NCI-H510A (cell line): Measurements from ENCODE around the gene HRG.
"Not testable (repeated sequence)": the region's sequence is repeated elsewhere in the genome, so short reads cannot be mapped to it uniquely, and the experiment has no call there.

Experiments
- DNase-seq: peaks from one replicate; lab custom pipeline; 2025; lab: John Stamatoyannopoulos, UW

The HRG gene

DNA sequence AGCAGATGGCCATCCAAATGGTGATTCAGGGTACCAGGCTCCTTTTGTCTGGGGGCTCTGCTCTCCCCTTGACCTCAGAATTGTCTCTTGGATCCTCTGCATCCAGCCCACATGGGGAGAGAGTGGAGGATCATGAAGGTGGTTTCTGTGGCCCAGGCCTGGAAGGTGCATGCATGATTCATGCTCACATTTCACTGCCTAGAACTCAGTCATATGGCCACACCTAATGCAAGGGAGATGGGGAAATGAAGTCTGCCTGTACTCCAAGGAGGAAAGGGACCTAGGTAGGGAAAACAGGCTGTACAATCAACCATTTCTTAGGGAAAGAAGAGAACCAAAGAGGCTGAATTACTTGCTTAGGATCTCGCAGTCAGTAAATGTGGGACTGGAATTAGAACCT is 15.1 kb downstream of the HRG start:
- DNase-seq: no peak

- DNase-seq: no peak
These were observed 17.0 kb downstream of the HRG start for GRCh38 chr3:186682812-186683211.

DNA sequence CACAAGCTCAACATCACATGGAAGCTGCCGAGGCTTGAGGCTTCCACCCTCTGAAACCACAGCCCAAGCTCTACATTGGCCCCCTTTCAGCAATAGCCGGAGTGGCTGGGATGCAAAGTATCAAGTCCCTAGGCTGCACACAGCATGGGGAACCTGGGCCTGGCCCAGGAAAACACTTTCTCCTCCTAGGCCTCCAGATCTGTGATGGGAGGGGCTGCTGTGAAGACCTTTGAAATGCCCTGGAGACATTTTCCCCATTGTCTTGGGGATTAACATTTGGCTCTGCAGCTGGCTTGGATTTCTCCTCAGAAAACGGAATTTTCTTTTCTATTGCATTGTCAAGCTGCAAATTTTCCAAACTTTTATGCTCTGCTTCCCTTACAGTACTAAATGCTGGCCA is 18.2 kb downstream of the HRG start:
- no peak for DNase-seq

DNA sequence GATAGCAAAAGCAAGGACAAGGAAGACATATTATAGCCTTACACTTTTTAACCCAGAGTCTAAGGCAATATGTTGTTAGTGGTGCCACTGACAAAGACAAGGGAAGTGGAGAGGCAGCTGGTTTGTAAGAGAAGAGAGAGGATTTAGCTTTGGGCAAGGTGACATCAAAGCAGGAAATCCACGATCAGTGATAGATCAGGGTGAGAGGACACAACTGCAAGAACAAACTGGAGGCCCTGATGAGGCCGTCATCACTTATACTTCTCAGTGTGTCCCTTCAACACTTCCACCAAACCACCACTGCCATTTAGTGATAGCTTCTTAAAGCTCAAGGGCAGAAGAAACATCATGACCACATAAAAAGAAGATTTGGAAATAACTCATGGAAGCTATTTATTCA is 20.7 kb downstream of the HRG start:
- not testable (repeated sequence) for DNase-seq

DNA sequence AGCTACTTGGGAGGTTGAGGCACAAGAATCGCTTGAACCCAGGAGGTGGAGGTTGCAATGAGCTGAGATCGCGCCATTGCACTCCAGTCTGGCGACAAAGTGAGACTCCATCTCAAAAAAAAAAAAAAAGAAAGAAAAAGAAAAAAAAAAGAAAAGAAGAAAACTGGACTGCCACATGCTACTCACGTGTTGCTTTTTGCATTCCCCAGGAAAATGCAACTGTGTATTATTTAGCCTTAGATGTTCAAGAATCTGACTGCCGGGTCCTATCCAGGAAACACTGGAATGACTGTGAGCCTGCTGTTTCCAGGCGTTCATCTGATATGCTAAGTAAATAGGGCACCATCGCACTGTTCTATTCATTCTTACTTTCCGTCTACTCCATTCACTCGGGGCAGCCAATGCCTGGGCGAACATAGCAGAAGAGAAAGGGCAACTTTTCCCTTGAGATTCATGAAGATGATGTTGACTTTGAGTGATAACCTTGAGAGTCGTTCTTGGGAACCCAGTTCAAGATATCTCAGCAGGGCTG is 21.4 kb downstream of the HRG start:
- DNase-seq: no peak

DNA sequence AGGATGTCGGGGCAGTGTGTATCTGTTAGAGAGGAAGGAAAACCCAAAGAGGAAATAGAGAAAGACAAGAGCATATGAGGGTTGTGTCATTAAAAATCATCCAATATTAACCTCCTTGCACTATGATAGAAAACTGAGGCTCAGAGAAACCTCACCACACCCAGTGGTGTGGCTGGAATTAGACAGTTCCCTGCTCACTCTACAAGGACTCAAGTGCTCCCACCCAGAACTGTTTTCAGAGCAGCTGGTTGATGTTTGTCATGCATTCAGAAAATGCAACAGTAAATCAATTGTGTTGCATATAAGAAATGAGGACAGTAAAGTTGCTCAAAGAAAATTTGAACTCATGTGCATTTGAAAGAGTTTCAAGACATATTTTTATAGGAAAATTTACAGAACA is 24.5 kb downstream of the HRG start:
- DNase-seq: not testable (repeated sequence)

GRCh38 chr3:186691676-186692075 is 25.9 kb downstream of the HRG start:
- no peak for DNase-seq

DNA sequence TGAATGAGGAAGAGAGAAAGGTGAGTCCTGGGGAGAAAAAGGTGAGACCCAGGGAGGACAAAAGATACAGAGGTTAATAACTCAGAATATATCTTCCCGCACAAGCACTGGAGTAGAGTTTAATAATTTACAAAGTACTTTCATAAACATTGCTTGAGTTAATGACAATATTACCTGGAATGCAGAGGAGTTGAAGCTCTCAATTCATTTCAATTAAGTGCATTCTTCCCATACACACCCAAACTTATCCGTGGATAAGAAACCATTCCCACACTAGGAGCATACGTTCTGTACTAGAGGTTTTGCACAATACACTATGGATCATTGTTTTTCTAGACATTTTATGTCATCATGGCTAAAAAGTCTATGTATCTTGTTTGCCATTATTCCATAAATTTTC is 28.0 kb downstream of the HRG start:
- DNase-seq: no peak

DNA sequence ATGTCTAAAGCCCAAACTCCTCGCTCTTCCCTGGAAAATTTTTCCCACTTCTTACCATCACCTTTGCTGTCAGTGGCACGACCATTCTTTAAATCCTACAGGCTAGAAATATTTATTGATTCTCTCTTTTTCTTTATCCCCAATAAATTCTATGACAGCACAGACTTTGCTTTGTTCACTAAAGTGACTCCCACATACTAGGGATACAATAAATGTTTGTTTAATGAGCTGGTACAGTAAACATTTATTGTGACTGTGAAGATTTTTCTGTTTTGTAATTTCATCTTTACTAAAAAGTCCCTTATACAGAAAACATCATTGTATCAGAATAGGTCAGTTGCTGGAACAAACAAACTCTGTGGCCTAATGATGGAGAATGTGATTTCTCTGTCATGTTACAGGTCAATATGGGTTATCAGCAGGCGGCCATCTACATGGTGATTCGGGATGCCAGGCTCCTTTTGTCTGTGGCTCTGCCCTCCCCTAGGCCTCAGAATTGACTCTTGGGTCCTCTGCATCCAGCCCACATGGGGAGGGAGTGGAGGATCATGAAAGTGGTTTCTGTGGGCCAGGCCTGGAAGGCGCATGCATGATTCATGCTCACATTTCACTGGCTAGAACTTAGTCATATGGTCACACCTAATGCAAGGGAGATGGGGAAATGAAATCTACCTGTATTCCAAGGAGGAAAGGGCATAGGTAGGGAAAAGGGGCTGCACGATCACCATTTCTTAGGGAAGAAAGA is 28.6 kb downstream of the HRG start:
- DNase-seq: no peak

DNA sequence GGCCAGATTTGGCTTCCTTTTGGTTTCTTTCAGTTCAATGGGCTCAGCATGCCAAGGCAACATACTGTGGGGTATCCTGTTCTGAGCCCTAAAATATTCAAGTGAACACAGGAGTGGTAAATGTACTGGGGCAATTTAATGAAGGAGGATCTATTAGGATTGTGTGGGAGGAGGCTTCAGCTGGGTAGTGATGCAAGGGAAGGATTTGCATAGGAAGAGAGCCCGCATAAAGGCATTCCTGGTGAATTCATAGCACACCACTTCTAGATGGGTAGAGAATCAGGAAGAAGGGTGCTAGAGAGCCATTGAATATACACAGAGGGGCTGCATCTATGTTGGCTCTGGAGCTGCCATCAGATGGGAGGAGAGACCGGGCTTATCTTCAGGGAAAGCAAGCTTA is 30.7 kb downstream of the HRG start:
- DNase-seq: no peak

GRCh38 chr3:186697510-186697909 is 31.7 kb downstream of the HRG start:
- no peak for DNase-seq

GRCh38 chr3:186700267-186700666 is 34.5 kb downstream of the HRG start:
- no peak for DNase-seq

DNA sequence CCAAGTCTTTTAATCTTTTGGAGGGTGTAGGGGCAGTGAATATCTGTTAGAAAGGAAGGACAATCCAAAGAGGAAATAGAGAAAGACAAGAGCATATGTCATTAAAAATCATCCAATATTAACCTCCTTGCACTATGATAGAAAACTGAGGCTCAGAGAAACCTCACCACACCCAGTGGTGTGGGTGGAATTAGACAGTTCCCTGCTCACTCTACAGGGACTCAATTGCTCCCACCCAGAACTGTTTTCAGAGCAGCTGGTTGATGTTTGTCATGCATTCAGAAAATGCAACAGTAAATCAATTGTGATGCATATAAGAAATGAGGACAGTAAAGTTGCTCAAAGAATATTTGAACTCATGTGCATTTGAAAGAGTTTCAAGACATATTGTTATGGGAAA is 36.6 kb downstream of the HRG start:
- DNase-seq: not testable (repeated sequence)

- no peak for DNase-seq
These were observed 40.3 kb downstream of the HRG start for GRCh38 chr3:186705882-186706780.

DNA sequence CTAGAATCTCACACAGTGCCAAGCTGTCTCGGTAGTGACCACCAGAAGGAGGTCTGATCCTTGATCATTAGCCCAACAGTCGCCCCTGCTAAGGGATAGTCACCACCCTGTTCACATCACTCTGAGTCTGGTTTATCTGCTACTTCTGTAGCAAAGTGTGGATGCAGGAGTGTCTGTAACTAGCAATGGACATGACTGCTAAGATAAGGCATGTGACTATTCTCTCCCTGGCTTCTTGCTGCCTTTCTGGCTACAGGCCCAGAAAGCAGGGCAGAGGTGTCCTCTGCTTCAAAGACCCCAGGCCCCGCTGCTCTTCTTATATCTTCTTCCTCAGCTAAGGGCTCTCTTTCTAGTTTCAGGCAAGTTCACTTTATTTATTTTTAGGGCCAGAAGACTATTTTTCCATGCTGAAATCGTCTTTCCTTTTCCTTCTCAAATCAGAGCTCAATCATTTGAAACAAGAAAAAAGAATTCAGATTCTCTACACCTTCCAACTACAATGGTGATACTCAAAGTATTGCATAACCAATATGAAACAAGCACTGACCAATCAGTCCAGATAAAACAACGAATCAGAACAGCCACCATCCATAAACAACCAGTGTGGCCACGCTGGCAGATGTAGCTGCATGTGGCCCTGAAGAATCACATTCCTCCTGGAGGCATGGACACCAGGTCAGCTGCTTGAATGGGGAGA is 43.3 kb downstream of the HRG start:
- DNase-seq: no peak

DNA sequence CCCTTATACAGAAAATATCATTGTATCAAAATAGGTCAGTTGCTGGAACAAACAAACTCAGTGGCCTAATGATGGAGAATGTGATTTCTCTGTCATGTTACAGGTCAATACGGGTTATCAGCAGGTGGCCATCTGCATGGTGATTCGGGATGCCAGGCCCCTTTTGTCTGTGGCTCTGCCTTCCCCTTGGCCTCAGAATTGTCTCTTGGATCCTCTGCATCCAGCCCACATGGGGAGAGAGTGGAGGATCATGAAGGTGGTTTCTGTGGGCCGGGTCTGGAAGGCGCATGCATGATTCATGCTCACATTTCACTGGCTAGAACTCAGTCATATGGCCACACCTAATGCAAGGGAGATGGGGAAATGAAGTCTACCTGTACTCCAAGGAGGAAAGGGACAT is 44.9 kb downstream of the HRG start:
- not testable (repeated sequence) for DNase-seq

DNA sequence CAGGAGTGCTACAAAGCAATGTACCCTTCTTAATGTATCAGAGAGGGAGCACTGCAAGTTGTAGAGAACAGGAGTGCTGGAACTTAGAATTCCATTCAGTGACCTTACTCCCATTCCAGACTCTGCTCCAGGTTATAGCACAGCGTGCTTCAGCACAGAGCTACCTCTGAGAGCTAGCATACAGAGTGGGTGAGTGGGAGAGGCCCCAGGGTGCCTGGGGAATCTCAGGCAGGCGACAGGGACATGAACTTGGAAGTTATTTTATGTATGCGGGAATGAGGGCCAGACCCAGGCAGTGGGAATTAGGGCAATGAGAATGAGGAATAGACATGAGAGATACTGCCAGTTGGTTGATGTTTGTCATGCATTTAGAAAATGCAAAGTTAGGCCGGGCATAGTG is 47.7 kb downstream of the HRG start:
- no peak for DNase-seq

- DNase-seq: no peak
These were observed 51.2 kb downstream of the HRG start, which contains the start of gene KNG1 for GRCh38 chr3:186717039-186717457. Gene KNG1 (plus strand): TSS chr3:186717359. CDS start chr3:186717543, 184 bp downstream.

- DNase-seq: no peak
These were observed 54.3 kb downstream of the HRG start for GRCh38 chr3:186719945-186720739.

- DNase-seq: no peak
These were observed 56.6 kb downstream of the HRG start for GRCh38 chr3:186722457-186722856.

- DNase-seq: no peak
These were observed 59.1 kb downstream of the HRG start for GRCh38 chr3:186724911-186725310.
